Epithelial cell of proximal tubule (primary cell): ENCODE measurements around the gene PDLIM3. TPM values are rescaled to one million over a fixed set of nuclear protein-coding genes. Genes with fewer than 3 reads are reported as not detected.
"Not testable (repeated sequence)": the region's sequence is repeated elsewhere in the genome, so short reads cannot be mapped to it uniquely, and the experiment has no call there.

Experiments
- DNase-seq: peaks from one replicate; pipeline ENCODE4 v3.0.0-alpha.2; 2011; ENCODE audit warnings: low read depth
- H3K4me3 ChIP-seq: 2 replicates; pipeline ENCODE4 v1.5.1; 2011; ENCODE audit warnings: low read depth, mild to moderate bottlenecking, low read length
- CTCF ChIP-seq: conservative IDR thresholded peaks from 2 replicates; pipeline ENCODE4 v1.5.1; 2012; ENCODE audit warnings: low read depth, mild to moderate bottlenecking, low read length
- total RNA-seq: library from RNA; depleted of rRNA; stranded (reverse); fragments of >200 nt; gene quantifications from 2 replicates; pipeline ENCODE4 v1.2.3, GENCODE V29; 2015

PDLIM3 gene
- total RNA-seq, 1 donor from 2014 or later: 7.8 TPM

GRCh38 chr4:185532795-185533324 is 2.4 kb downstream of the PDLIM3 start:
- no peak for DNase-seq
- no peak overlapping the region for H3K4me3 ChIP-seq
- TF ChIP-seq CTCF: no peak

GRCh38 chr4:185532293-185532692 is 3.0 kb downstream of the PDLIM3 start:
- no peak overlapping the region for H3K4me3 ChIP-seq
- no peak for TF ChIP-seq CTCF
- no peak for DNase-seq

GRCh38 chr4:185531654-185532053 is 3.7 kb downstream of the PDLIM3 start:
- H3K4me3 ChIP-seq, DNase-seq: not testable (repeated sequence)

GRCh38 chr4:185529413-185529812 is 5.9 kb downstream of the PDLIM3 start:
- no peak overlapping the region for H3K4me3 ChIP-seq
- no peak for DNase-seq
- TF ChIP-seq CTCF: no peak

- no peak for TF ChIP-seq CTCF
- H3K4me3 ChIP-seq: no peak overlapping the region
- DNase-seq: no peak
Measured at GRCh38 chr4:185524888-185525863, 10.1 kb downstream of the PDLIM3 start.

GRCh38 chr4:185523862-185524261 is 11.4 kb downstream of the PDLIM3 start:
- no peak overlapping the region for H3K4me3 ChIP-seq
- no peak for TF ChIP-seq CTCF
- no peak for DNase-seq

GRCh38 chr4:185522451-185522850 is 12.9 kb downstream of the PDLIM3 start:
- TF ChIP-seq CTCF: no peak
- DNase-seq: no peak
- no peak overlapping the region for H3K4me3 ChIP-seq
